ENCODE data around the gene VSIG10.

VSIG10 gene

DNA sequence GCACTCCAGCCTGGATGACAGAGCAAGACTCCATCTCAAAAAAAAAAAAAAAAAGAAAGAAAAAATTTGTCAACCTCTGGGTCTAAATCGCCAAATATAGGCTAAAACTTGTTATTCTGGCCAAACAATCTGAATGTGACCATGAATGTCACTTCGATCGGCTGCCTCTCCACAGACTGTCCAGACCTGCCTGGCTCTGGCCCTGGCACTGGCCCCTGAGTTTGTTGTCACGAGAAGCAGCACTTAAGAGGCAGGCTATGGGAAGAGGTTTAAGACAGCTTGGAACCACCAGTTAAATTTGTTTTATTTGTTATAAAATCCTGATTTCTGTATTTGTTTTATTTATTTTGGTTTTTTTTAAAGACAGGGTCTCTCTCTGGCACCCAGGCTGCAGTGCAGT lies 57.4 kb downstream of the VSIG10 start:
- TF ChIP-seq, protein P1, sequence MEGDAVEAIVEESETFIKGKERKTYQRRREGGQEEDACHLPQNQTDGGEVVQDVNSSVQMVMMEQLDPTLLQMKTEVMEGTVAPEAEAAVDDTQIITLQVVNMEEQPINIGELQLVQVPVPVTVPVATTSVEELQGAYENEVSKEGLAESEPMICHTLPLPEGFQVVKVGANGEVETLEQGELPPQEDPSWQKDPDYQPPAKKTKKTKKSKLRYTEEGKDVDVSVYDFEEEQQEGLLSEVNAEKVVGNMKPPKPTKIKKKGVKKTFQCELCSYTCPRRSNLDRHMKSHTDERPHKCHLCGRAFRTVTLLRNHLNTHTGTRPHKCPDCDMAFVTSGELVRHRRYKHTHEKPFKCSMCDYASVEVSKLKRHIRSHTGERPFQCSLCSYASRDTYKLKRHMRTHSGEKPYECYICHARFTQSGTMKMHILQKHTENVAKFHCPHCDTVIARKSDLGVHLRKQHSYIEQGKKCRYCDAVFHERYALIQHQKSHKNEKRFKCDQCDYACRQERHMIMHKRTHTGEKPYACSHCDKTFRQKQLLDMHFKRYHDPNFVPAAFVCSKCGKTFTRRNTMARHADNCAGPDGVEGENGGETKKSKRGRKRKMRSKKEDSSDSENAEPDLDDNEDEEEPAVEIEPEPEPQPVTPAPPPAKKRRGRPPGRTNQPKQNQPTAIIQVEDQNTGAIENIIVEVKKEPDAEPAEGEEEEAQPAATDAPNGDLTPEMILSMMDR (IDR thresholded peaks at IDR 0.05): no peak
- H3K27me3 Mint-ChIP-seq (ENCODE audit: low read depth, poor library complexity): no peaks in the 10 kb centered on the region
- DNase-seq: no peak
- H3K9me3 Mint-ChIP-seq: peaks cover under 1% of the 10 kb centered on the region
- no peak overlapping the region for H3K4me3 Mint-ChIP-seq
- peaks cover 4% of the 10 kb centered on the region for H3K4me1 Mint-ChIP-seq
- peaks cover 74% of the 10 kb centered on the region for H3K36me3 Mint-ChIP-seq (ENCODE audit: low read depth)
- H3K27ac Mint-ChIP-seq: no peak overlapping the region

DNA sequence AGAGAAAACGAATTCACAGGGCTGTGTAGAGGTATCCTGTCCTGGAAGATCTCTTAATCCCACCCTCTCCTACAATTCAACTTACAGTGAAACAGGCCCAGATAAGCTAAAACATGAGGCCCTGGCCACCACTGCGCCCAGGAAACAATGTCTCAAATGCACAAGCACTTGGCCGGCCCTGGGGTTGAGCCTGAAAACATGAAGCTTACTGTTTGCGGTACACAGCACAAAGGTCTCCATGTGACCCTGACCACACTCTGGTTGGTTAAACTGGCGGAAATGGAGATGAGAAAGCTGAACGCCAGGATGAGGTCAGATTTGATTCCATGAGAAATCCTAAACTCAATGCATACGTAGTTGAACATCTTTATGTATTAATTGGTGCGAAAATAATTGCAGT lies 59.2 kb downstream of the VSIG10 start:
- TF ChIP-seq, protein P1 (IDR thresholded peaks at IDR 0.05): no peak

DNA sequence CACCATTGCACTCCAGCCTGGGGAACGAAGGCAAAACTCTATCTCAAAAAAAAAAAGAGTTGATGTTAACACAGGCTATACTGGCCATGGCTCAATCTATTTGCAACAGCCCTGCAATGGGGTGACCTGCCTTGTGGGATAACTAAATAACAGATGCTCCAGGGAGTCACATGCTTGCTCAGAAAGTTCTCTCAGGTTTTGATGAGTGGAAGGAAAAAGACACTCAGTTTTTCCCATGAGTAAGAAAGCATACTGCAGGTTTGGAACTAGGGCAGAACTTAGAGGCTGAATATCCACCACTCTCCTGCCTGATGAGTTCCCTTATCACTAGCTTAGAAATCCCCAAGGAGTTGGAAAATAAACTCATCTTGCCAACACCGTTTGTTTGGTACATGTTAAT lies 59.7 kb downstream of the VSIG10 start:
- H3K4me3 Mint-ChIP-seq: no peak overlapping the region
- no peak for DNase-seq
- peaks cover 65% of the 10 kb centered on the region for H3K36me3 Mint-ChIP-seq (ENCODE audit: low read depth)
- H3K4me1 Mint-ChIP-seq: peaks cover 4% of the 10 kb centered on the region
- TF ChIP-seq, protein P1 (IDR thresholded peaks at IDR 0.05): no peak
- no peak overlapping the region for H3K27ac Mint-ChIP-seq
- peaks cover 5% of the 10 kb centered on the region for H3K9me3 Mint-ChIP-seq
- no peaks in the 10 kb centered on the region for H3K27me3 Mint-ChIP-seq (ENCODE audit: low read depth, poor library complexity)

More for the DNA sequence above, 59.2 kb downstream of the VSIG10 start:
- no peak for DNase-seq
- Mint-ChIP-seq H3K4me1 (peaks cover 4% of the 10 kb centered on the region), H3K9me3 (peaks cover 5% of the 10 kb centered on the region), H3K36me3 (ENCODE audit: low read depth) (peaks cover 65% of the 10 kb centered on the region), H3K4me3 (no peak overlapping the region), H3K27me3 (ENCODE audit: low read depth, poor library complexity) (no peaks in the 10 kb centered on the region), H3K27ac (no peak overlapping the region)

DNA sequence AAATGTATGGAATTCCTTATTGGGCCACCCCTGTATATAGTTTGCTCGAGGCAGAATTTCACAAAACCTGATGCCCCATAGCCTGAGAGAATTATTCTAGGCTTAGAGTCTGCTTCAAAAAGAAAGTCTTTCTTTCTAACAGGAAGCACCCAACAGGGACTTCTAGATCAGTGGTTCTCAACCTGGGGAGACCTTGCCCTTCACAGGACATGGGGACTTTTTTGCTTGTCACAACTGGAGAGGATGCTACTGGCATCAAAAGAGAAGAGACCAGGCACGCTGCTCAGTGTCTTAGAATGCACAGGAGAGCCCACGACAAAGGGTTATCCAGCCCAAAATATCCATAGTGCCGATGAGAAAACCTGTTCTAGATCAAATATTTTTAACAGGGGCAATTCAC lies 61.7 kb downstream of the VSIG10 start:
- Mint-ChIP-seq H3K4me1 (peaks cover 2% of the 10 kb centered on the region), H3K9me3 (peaks cover 5% of the 10 kb centered on the region), H3K4me3 (no peak overlapping the region), H3K27me3 (ENCODE audit: low read depth, poor library complexity) (no peaks in the 10 kb centered on the region), H3K36me3 (ENCODE audit: low read depth) (peaks cover 73% of the 10 kb centered on the region), H3K27ac (no peak overlapping the region)
- DNase-seq: no peak
- TF ChIP-seq, protein P1 (IDR thresholded peaks at IDR 0.05): no peak

DNA sequence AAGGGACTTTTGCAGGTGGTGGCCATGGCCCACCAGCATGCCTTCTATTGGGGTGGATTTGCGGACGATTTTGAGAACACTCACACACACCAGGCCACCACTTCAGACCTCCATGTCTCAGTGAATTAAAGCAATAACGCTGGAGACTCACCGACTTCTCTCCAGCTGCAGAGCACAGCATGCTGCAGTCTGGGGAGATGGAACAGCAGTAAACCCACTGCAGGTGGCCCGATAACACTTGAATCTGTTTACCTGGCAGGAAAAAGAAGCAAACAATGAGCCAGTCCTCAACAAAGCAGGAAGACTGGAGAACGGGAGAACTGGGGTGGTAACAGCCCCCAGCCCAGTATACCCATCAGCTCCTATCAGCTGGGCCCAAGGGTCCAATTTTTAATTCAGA lies 65.7 kb downstream of the VSIG10 start:
- no peak overlapping the region for H3K27ac Mint-ChIP-seq
- no peaks in the 10 kb centered on the region for H3K27me3 Mint-ChIP-seq (ENCODE audit: low read depth, poor library complexity)
- peaks cover 66% of the 10 kb centered on the region for H3K36me3 Mint-ChIP-seq (ENCODE audit: low read depth)
- TF ChIP-seq, protein P1 (IDR thresholded peaks at IDR 0.05): no peak
- no peaks in the 10 kb centered on the region for H3K4me1 Mint-ChIP-seq
- H3K4me3 Mint-ChIP-seq: no peak overlapping the region
- H3K9me3 Mint-ChIP-seq: peaks cover 5% of the 10 kb centered on the region
- no peak for DNase-seq

DNA sequence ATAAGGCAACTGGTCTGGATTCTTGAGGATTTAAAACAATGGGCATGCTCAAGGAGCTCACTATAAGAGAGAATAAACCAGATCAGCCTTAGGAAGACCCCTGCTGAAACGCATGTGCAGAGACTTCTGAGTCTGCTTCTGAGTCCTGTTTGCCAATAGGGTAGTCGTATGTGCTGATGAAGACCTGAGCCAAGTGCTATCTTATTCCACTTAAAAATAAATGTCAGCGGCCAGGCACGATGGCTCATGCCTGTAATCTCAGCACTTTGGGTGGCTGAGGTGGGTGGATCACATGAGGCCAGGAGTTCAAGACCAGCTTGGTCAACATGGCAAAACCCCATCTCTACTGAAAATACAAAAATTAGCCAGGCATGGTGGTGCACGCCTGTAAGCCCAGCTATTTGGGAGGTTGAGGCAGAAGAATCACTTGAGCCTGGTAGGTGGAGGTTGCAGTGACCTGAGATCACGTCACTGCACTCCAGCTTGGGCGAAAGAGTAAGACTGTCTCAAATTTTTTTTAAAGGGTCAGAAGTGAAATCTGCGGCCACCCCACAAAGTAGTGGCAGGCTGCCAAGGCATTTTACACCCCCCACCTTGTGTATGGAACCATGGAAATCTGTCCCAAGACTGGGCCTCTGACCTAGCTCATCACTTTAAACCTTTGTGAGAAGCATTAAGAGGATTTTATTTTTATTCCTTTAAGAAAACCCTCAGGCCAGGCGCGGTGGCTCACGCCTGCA lies 67.0 kb downstream of the VSIG10 start:
- Mint-ChIP-seq H3K27ac (peak overlapping the region; percentile 52), H3K9me3 (peaks cover 5% of the 10 kb centered on the region), H3K36me3 (ENCODE audit: low read depth) (peaks cover 57% of the 10 kb centered on the region), H3K4me1 (no peaks in the 10 kb centered on the region), H3K4me3 (no peak overlapping the region), H3K27me3 (ENCODE audit: low read depth, poor library complexity) (no peaks in the 10 kb centered on the region)
- TF ChIP-seq, protein P1 (IDR thresholded peaks at IDR 0.05): no peak
- no peak for DNase-seq

Measured in nephron progenitor cell (in vitro differentiated cells).